Astrocyte (in vitro differentiated cells and primary cell): ENCODE measurements around the gene ROCK1. TPM values are rescaled to one million over a fixed set of nuclear protein-coding genes. Genes with fewer than 3 reads are reported as not detected.

Experiments
- DNase-seq: peaks from one replicate; pipeline ENCODE4 v3.0.0-alpha.2; 2010; ENCODE audit warnings: low read depth
- FAIRE-seq: peaks from 2 replicates; lab custom pipeline; 2011; peaks lifted over from hg19 to GRCh38; lab: Jason Lieb, UNC
- H2AFZ ChIP-seq: 2 replicates; pipeline ENCODE4 v1.6.0; 2012; ENCODE audit warnings: low read depth, low read length, inconsistent platforms
- H3K27ac ChIP-seq: 2 replicates; pipeline ENCODE4 v1.5.1; 2011; ENCODE audit warnings: low read depth, low read length, inconsistent platforms
- H3K27me3 ChIP-seq: 2 replicates; pipeline ENCODE4 v1.6.0; 2011; ENCODE audit warnings: low read length, inconsistent platforms; ENCODE audit not compliant: insufficient read depth
- H3K36me3 ChIP-seq: 2 replicates; pipeline ENCODE4 v1.5.1; 2011; ENCODE audit warnings: low read length, inconsistent platforms; ENCODE audit not compliant: insufficient read depth
- H3K4me1 ChIP-seq: 2 replicates; pipeline ENCODE4 v1.5.1; 2011; ENCODE audit warnings: low read length, inconsistent platforms; ENCODE audit not compliant: insufficient read depth
- H3K4me2 ChIP-seq: 2 replicates; pipeline ENCODE4 v1.6.0; 2012; ENCODE audit warnings: low read length, inconsistent platforms
- H3K4me3 ChIP-seq: 2 replicates; pipeline ENCODE4 v1.5.1; 2011; ENCODE audit warnings: low read depth, mild to moderate bottlenecking, low read length, inconsistent platforms; ENCODE audit not compliant: insufficient read depth
- H3K79me2 ChIP-seq: 2 replicates; pipeline ENCODE4 v1.6.0; 2012; ENCODE audit warnings: mild to moderate bottlenecking, low read length, inconsistent platforms; ENCODE audit not compliant: insufficient read depth
- H3K9ac ChIP-seq: 2 replicates; pipeline ENCODE4 v1.6.0; 2012; ENCODE audit warnings: mild to moderate bottlenecking, low read length, inconsistent platforms
- H3K9me3 ChIP-seq: 2 replicates; pipeline ENCODE4 v1.5.1; 2012; ENCODE audit warnings: low read depth, mild to moderate bottlenecking, low read length, inconsistent platforms; ENCODE audit not compliant: insufficient read depth
- H4K20me1 ChIP-seq: 2 replicates; pipeline ENCODE4 v1.6.0; 2012; ENCODE audit warnings: low read length, inconsistent platforms; ENCODE audit not compliant: insufficient read depth
- H3K27ac Mint-ChIP-seq: one replicate; pipeline ENCODE4 v1.8.0; 2021; ENCODE audit warnings: mild to moderate bottlenecking, mixed read lengths; ENCODE audit not compliant: unreplicated experiment
- H3K27me3 Mint-ChIP-seq: one replicate; pipeline ENCODE4 v1.8.0; 2021; ENCODE audit warnings: low read depth, mixed read lengths; ENCODE audit not compliant: unreplicated experiment
- H3K36me3 Mint-ChIP-seq: one replicate; pipeline ENCODE4 v1.8.0; 2021; ENCODE audit warnings: low read depth, mixed read lengths; ENCODE audit not compliant: unreplicated experiment
- H3K4me1 Mint-ChIP-seq: one replicate; pipeline ENCODE4 v1.8.0; 2021; ENCODE audit warnings: low read depth, mixed read lengths; ENCODE audit not compliant: unreplicated experiment
- H3K4me3 Mint-ChIP-seq: one replicate; pipeline ENCODE4 v1.8.0; 2021; ENCODE audit warnings: mild to moderate bottlenecking, moderate library complexity, mixed read lengths; ENCODE audit not compliant: unreplicated experiment
- H3K9me3 Mint-ChIP-seq: one replicate; pipeline ENCODE4 v1.8.0; 2021; ENCODE audit warnings: mild to moderate bottlenecking, mixed read lengths; ENCODE audit not compliant: unreplicated experiment
- CTCF ChIP-seq: IDR thresholded peaks from 2 replicates; pipeline ENCODE4 v1.5.1; 2011; ENCODE audit warnings: low read depth, mild to moderate bottlenecking, inconsistent platforms, low read length, moderate library complexity; ENCODE audit not compliant: insufficient read depth
- EZH2 ChIP-seq: IDR thresholded peaks from 2 replicates; pipeline ENCODE4 v1.6.1; 2012; ENCODE audit warnings: mild to moderate bottlenecking, low read length, inconsistent platforms; ENCODE audit not compliant: insufficient read depth
- total RNA-seq: library from RNA; stranded (reverse); gene quantifications from 2 replicates; pipeline ENCODE4 v1.2.1, GENCODE V29; 2021

ROCK1 gene
- total RNA-seq, 1 donor from 2014 or later: 57.8 TPM

DNA sequence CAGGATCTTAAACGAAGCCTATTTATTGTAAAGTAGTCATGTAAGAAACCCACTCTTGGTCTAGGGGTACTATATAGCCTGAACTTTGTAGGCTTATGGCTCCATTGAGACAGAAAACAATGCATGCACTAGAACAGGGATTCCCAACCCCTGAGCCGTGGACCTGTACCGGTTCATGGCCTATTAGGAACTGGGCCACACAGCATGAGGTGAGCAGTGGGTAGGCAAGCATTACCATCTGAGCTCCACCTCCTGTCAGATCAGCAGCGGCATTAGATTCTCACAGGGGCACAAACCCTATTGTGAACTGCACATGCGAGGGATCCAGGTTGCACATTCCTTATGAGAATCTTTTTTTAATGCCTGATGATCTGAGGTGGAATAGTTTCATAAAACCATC lies 59.2 kb downstream of the ROCK1 start:
- no peaks in the 10 kb centered on the region for H3K9me3 ChIP-seq
- Mint-ChIP-seq H3K9me3 (no peaks in the 10 kb centered on the region), H3K36me3 (peaks cover 2% of the 10 kb centered on the region), H3K27me3 (no peaks in the 10 kb centered on the region), H3K27ac (peak overlapping the region; percentile 5), H3K4me1 (peaks cover 17% of the 10 kb centered on the region), H3K4me3 (no peak overlapping the region)
- H3K79me2 ChIP-seq: peaks cover 67% of the 10 kb centered on the region
- H3K4me1 ChIP-seq: peaks cover 11% of the 10 kb centered on the region
- H3K27me3 ChIP-seq: no peaks in the 10 kb centered on the region
- H3K27ac ChIP-seq: peak overlapping the region; percentile 47
- no peak overlapping the region for H2AFZ ChIP-seq
- H4K20me1 ChIP-seq: peaks cover 46% of the 10 kb centered on the region
- FAIRE-seq (no peak), DNase-seq (no peak)
- H3K4me2 ChIP-seq: no peak overlapping the region
- no peak overlapping the region for H3K9ac ChIP-seq
- no peaks in the 10 kb centered on the region for H3K36me3 ChIP-seq
- H3K4me3 ChIP-seq: no peak overlapping the region
- no peak for TF ChIP-seq EZH2
- TF ChIP-seq CTCF: no peak

DNA sequence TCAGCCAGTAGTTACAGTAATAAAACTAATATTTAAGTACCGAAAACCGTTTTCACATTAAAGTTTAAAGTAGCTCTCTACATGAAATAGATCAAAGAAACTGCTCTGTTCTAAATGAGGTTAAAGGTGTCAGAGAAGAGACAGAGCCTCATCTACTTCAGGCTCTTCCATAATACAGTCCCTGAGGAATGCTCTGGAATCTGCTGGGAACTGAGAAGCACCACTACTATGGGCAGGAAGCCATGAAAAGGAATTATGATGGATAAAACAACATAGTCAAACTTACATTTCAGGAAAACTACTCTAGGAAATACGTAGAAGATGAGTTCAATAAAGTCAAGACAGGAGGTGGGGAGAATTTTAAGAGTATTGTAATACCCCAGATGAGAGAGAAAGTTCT lies 60.0 kb downstream of the ROCK1 start:
- Mint-ChIP-seq H3K4me1 (peaks cover 17% of the 10 kb centered on the region), H3K27me3 (no peaks in the 10 kb centered on the region), H3K27ac (no peak overlapping the region), H3K9me3 (no peaks in the 10 kb centered on the region), H3K36me3 (peaks cover 2% of the 10 kb centered on the region), H3K4me3 (no peak overlapping the region)
- H3K4me1 ChIP-seq: peaks cover 11% of the 10 kb centered on the region
- peaks cover 66% of the 10 kb centered on the region for H3K79me2 ChIP-seq
- no peaks in the 10 kb centered on the region for H3K9me3 ChIP-seq
- H3K27me3 ChIP-seq: no peaks in the 10 kb centered on the region
- peaks cover 39% of the 10 kb centered on the region for H4K20me1 ChIP-seq
- H3K4me3 ChIP-seq: no peak overlapping the region
- no peak overlapping the region for H3K4me2 ChIP-seq
- no peak overlapping the region for H3K9ac ChIP-seq
- H2AFZ ChIP-seq: no peak overlapping the region
- FAIRE-seq (peak; percentile 5), DNase-seq (no peak)
- H3K27ac ChIP-seq: no peak overlapping the region
- no peaks in the 10 kb centered on the region for H3K36me3 ChIP-seq
- TF ChIP-seq EZH2: no peak
- no peak for TF ChIP-seq CTCF

DNA sequence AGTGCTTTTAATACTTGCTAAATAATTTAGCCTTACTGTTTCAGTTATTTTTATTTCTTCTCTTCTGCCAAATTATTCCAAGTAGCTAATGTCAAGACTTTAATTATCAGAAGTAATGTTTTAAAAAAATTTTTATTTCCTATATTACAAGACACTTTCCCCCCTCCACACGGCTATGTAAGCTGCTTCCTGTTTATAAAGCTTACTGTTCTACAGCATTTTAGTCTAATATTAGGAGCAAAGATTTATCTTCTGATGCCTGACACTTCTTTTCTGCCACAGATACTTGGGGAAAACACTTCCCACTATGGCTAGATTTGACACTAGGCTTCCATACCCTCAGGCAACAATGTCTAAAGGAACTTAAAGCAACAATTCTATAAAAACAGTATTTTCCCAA lies 62.3 kb downstream of the ROCK1 start:
- Histone ChIP-seq H3K4me1 (peaks cover 11% of the 10 kb centered on the region), H3K27me3 (no peaks in the 10 kb centered on the region), H3K27ac (no peak overlapping the region), H3K9me3 (no peaks in the 10 kb centered on the region), H3K36me3 (peaks cover 3% of the 10 kb centered on the region), H3K79me2 (peaks cover 43% of the 10 kb centered on the region), H4K20me1 (peaks cover 30% of the 10 kb centered on the region), H3K4me3 (no peak overlapping the region), H3K9ac (no peak overlapping the region), H3K4me2 (no peak overlapping the region), H2AFZ (no peak overlapping the region)
- no peak overlapping the region for H3K27ac Mint-ChIP-seq
- no peaks in the 10 kb centered on the region for H3K9me3 Mint-ChIP-seq
- FAIRE-seq (no peak), DNase-seq (no peak)
- no peak overlapping the region for H3K4me3 Mint-ChIP-seq
- H3K36me3 Mint-ChIP-seq: peaks cover 4% of the 10 kb centered on the region
- no peaks in the 10 kb centered on the region for H3K27me3 Mint-ChIP-seq
- peaks cover 17% of the 10 kb centered on the region for H3K4me1 Mint-ChIP-seq
- TF ChIP-seq EZH2 (no peak), CTCF (no peak)
